DND-41 (cell line): Measurements from ENCODE around the gene SYNDIG1.
A peak's percentile ranks its signal among the peaks of the same experiment; 100 is the strongest.

Experiments used
- ATAC-seq: fragments of 200-7000 bp; cut with Tn5 transposase; 3 replicates; pipeline ENCODE4 v1.9.1; 2021; ENCODE audit warnings: low read depth; ENCODE audit not compliant: insufficient read depth
- DNase-seq: peaks from one replicate; pipeline ENCODE4 v3.0.0-alpha.2; 2020
- H2AFZ ChIP-seq: 2 replicates; pipeline ENCODE4 v1.6.0; 2012; ENCODE audit warnings: low read depth, low read length
- H3K27ac ChIP-seq: 2 replicates; pipeline ENCODE4 v1.5.1; 2012; ENCODE audit warnings: low read length, inconsistent platforms
- H3K27me3 ChIP-seq: fragments of 200-600 bp; sonication (generic); 2 replicates; pipeline ENCODE4 v1.6.0; 2012; ENCODE audit warnings: low read length, mild to moderate bottlenecking, inconsistent platforms; ENCODE audit not compliant: insufficient read depth, poor library complexity
- H3K36me3 ChIP-seq: 2 replicates; pipeline ENCODE4 v1.5.1; 2012; ENCODE audit warnings: low read length, inconsistent platforms; ENCODE audit not compliant: insufficient read depth
- H3K4me1 ChIP-seq: 2 replicates; pipeline ENCODE4 v1.5.1; 2012; ENCODE audit warnings: mild to moderate bottlenecking, low read length; ENCODE audit not compliant: insufficient read depth
- H3K4me2 ChIP-seq: 2 replicates; pipeline ENCODE4 v1.6.0; 2012; ENCODE audit warnings: mild to moderate bottlenecking, moderate library complexity, low read length, inconsistent platforms; ENCODE audit not compliant: insufficient read depth
- H3K4me3 ChIP-seq, 2 experiments: fragments of 200-600 bp in 1 of 2; shearing (Covaris generic) in 1 of 2; 2 replicates each; pipeline ENCODE4 v1.5.1; 2012 to 2016; ENCODE audit warnings: inconsistent platforms in 2 of 2, low read length in 2 of 2, mild to moderate bottlenecking in 2 of 2, low read depth in 1 of 2, moderate library complexity in 1 of 2
- H3K79me2 ChIP-seq: 2 replicates; pipeline ENCODE4 v1.6.0; 2012; ENCODE audit warnings: low read length, inconsistent platforms; ENCODE audit not compliant: insufficient read depth
- H3K9ac ChIP-seq: 2 replicates; pipeline ENCODE4 v1.6.0; 2012; ENCODE audit warnings: low read depth, mild to moderate bottlenecking, inconsistent platforms, low read length, moderate library complexity
- H3K9me3 ChIP-seq: 2 replicates; pipeline ENCODE4 v1.5.1; 2012; ENCODE audit warnings: low read length, moderate library complexity, mild to moderate bottlenecking, inconsistent platforms; ENCODE audit not compliant: insufficient read depth, severe bottlenecking
- H4K20me1 ChIP-seq: 2 replicates; pipeline ENCODE4 v1.6.0; 2012; ENCODE audit warnings: low read length; ENCODE audit not compliant: insufficient read depth
- CTCF ChIP-seq: IDR thresholded peaks from 2 replicates; pipeline ENCODE4 v1.5.1; 2012; ENCODE audit warnings: borderline replicate concordance, low read length, moderate library complexity, mild to moderate bottlenecking; ENCODE audit not compliant: poor library complexity, severe bottlenecking; ENCODE audit errors: extremely low read depth
- EZH2 ChIP-seq: IDR thresholded peaks from 3 replicates; pipeline ENCODE4 v1.6.1; 2012; ENCODE audit warnings: borderline replicate concordance, low read depth, mild to moderate bottlenecking, moderate library complexity, low read length, inconsistent platforms; ENCODE audit not compliant: severe bottlenecking

Gene SYNDIG1

GRCh38 chr20:24448170-24448569 lies 21.3 kb upstream of the SYNDIG1 start:
- Histone ChIP-seq H3K4me3 (no peak overlapping the region), H3K9ac (no peak overlapping the region), H3K79me2 (no peaks in the 10 kb centered on the region), H3K9me3 (no peaks in the 10 kb centered on the region), H3K4me2 (no peak overlapping the region), H3K36me3 (no peaks in the 10 kb centered on the region), H3K27ac (no peak overlapping the region), H2AFZ (no peak overlapping the region), H3K4me1 (peaks cover 8% of the 10 kb centered on the region), H4K20me1 (no peaks in the 10 kb centered on the region), H3K27me3 (no peaks in the 10 kb centered on the region)
- DNase-seq = peak; percentile 42
- ATAC-seq = peak; percentile 62
- TF ChIP-seq EZH2 (no peak), CTCF (peak; percentile 39)

- Histone ChIP-seq H3K4me1 (peaks cover 15% of the 10 kb centered on the region), H3K27me3 (no peaks in the 10 kb centered on the region), H4K20me1 (no peaks in the 10 kb centered on the region), H2AFZ (no peak overlapping the region), H3K4me3 (no peak overlapping the region), H3K27ac (no peak overlapping the region), H3K9me3 (no peaks in the 10 kb centered on the region), H3K79me2 (no peaks in the 10 kb centered on the region), H3K9ac (no peak overlapping the region), H3K4me2 (no peak overlapping the region), H3K36me3 (no peaks in the 10 kb centered on the region)
- TF ChIP-seq CTCF (no peak), EZH2 (no peak)
- ATAC-seq = no peak
- no peak for DNase-seq
These were observed 20.3 kb upstream of the SYNDIG1 start for GRCh38 chr20:24449026-24449720.

- no peak overlapping the region for H2AFZ ChIP-seq
- no peak overlapping the region for H3K4me2 ChIP-seq
- DNase-seq = no peak
- H3K4me1 ChIP-seq = peaks cover 23% of the 10 kb centered on the region
- H3K79me2 ChIP-seq = no peaks in the 10 kb centered on the region
- no peak overlapping the region for H3K4me3 ChIP-seq
- H3K36me3 ChIP-seq = no peaks in the 10 kb centered on the region
- TF ChIP-seq EZH2 = no peak
- no peak for TF ChIP-seq CTCF
- H4K20me1 ChIP-seq = no peaks in the 10 kb centered on the region
- H3K9me3 ChIP-seq = no peaks in the 10 kb centered on the region
- no peak overlapping the region for H3K9ac ChIP-seq
- H3K27ac ChIP-seq = no peak overlapping the region
- no peaks in the 10 kb centered on the region for H3K27me3 ChIP-seq
- no peak for ATAC-seq
These were observed 19.3 kb upstream of the SYNDIG1 start for GRCh38 chr20:24450177-24450576.
